ENCODE data around the gene HORMAD2. TPM values are rescaled to one million over a fixed set of nuclear protein-coding genes. Genes with fewer than 3 reads are reported as not detected.

Gene HORMAD2
- total RNA-seq, 1 donor from 2014 or later = not detected

DNA sequence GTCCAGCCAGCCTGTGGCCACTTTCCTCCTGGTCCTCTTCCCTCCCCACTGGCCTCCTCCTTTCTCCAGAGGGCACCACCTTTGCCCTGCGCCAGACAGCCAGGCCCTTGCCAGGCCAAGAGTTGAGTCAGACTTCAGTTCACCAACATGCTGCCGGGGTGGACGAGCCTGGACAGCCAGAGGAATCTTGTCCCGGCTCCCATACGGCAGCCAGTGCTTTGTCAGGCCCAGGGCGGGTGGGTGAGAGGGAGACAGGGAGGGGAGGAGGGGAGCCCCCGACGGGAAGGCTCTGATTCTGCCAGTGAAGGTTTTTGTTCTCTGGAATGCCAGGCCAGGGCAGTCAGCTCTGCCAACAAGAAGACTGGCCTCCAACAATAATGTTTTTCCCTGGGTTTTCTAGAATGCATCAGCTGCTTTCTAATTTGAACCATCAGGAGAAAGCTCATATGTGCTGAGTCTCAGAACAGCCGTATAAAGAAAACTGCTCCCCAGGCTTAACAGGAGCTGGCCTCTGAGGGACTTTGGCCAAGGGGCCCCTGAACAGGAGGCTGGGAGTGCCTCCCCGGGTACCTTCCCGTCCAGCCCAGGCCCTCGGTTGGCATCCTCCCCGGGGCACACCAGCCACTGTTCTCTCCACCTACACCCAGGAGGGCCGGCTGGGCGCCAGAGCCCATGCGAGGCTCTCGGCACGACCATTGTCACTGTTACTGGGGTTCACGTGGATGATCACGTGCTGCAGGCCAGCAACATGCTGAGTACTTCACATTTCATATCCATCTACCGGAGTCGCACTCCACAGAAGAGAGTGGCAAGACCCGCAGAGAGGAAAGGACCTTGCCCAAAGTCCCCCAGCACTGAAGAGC, 137.7 kb downstream of the HORMAD2 start:
- H3K4me1 ChIP-seq = peaks cover 7% of the 10 kb centered on the region
- TF ChIP-seq, protein P1, sequence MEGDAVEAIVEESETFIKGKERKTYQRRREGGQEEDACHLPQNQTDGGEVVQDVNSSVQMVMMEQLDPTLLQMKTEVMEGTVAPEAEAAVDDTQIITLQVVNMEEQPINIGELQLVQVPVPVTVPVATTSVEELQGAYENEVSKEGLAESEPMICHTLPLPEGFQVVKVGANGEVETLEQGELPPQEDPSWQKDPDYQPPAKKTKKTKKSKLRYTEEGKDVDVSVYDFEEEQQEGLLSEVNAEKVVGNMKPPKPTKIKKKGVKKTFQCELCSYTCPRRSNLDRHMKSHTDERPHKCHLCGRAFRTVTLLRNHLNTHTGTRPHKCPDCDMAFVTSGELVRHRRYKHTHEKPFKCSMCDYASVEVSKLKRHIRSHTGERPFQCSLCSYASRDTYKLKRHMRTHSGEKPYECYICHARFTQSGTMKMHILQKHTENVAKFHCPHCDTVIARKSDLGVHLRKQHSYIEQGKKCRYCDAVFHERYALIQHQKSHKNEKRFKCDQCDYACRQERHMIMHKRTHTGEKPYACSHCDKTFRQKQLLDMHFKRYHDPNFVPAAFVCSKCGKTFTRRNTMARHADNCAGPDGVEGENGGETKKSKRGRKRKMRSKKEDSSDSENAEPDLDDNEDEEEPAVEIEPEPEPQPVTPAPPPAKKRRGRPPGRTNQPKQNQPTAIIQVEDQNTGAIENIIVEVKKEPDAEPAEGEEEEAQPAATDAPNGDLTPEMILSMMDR (IDR thresholded peaks at IDR 0.05) = no peak
- DNase-seq = no peak
- no peaks in the 10 kb centered on the region for H3K9me3 ChIP-seq
- no peaks in the 10 kb centered on the region for H3K27me3 ChIP-seq
- intact Hi-C loops (cut with DNase I) = no loop called here
- no peak for ATAC-seq
- H3K27ac ChIP-seq = no peak overlapping the region
- H3K4me3 ChIP-seq = no peak overlapping the region
- no peaks in the 10 kb centered on the region for H3K36me3 ChIP-seq

- Histone ChIP-seq H3K36me3 (no peaks in the 10 kb centered on the region), H3K9me3 (no peaks in the 10 kb centered on the region), H3K27me3 (no peaks in the 10 kb centered on the region), H3K4me1 (no peaks in the 10 kb centered on the region), H3K27ac (no peak overlapping the region), H3K4me3 (no peak overlapping the region)
- TF ChIP-seq, protein P1 (IDR thresholded peaks at IDR 0.05) = no peak
- intact Hi-C loops (cut with DNase I) = no loop called here
- DNase-seq (no peak), ATAC-seq (no peak)
Measured at GRCh38 chr22:30219049-30219654, 138.9 kb downstream of the HORMAD2 start.

DNA sequence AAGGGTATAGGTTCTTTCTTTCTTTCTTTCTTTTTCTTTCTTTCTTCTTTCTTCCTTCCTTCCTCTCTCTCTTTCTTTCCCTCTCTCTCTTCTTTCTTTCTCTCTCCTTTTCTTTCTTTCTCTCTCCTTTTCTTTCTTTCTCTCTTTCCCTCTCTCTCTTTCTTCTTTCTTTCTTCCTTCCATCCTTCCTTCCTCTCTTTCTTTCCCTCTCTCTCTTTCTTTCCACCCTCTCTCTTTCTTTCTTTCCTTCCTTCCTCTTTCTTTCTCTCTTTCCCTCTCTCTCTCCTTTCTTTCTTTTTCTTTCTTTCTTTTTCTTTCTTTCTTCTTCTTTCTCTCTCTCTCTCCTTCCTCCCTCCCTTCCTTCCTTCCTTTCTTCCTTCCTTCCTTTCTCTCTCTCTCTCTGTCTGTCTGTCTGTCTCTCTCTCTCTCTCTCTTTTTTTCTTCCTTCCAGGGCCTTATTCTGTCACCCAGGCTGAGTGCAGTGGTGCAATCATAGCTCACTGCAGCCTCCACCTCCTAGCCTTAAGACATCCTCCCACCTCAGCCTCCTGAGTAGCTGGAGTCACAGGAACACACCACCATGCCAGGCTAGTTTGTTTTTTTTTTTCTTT, 139.5 kb downstream of the HORMAD2 start:
- H3K9me3 ChIP-seq = no peaks in the 10 kb centered on the region
- no peak overlapping the region for H3K4me3 ChIP-seq
- no peak for DNase-seq
- ATAC-seq = no peak
- H3K27ac ChIP-seq = no peak overlapping the region
- no peaks in the 10 kb centered on the region for H3K36me3 ChIP-seq
- H3K4me1 ChIP-seq = no peaks in the 10 kb centered on the region
- H3K27me3 ChIP-seq = no peaks in the 10 kb centered on the region
- TF ChIP-seq, protein P1 (IDR thresholded peaks at IDR 0.05) = no peak
- intact Hi-C loops (cut with DNase I) = no loop called here

- Histone ChIP-seq H3K4me3 (no peak overlapping the region), H3K9me3 (no peaks in the 10 kb centered on the region), H3K4me1 (no peaks in the 10 kb centered on the region), H3K36me3 (no peaks in the 10 kb centered on the region), H3K27ac (peak overlapping the region; percentile 17), H3K27me3 (no peaks in the 10 kb centered on the region)
- ATAC-seq = no peak
- no peak for DNase-seq
- TF ChIP-seq, protein P1 (IDR thresholded peaks at IDR 0.05) = no peak
- intact Hi-C loops (cut with DNase I) = no loop called here
Measured at GRCh38 chr22:30220338-30221012, 140.2 kb downstream of the HORMAD2 start.

DNA sequence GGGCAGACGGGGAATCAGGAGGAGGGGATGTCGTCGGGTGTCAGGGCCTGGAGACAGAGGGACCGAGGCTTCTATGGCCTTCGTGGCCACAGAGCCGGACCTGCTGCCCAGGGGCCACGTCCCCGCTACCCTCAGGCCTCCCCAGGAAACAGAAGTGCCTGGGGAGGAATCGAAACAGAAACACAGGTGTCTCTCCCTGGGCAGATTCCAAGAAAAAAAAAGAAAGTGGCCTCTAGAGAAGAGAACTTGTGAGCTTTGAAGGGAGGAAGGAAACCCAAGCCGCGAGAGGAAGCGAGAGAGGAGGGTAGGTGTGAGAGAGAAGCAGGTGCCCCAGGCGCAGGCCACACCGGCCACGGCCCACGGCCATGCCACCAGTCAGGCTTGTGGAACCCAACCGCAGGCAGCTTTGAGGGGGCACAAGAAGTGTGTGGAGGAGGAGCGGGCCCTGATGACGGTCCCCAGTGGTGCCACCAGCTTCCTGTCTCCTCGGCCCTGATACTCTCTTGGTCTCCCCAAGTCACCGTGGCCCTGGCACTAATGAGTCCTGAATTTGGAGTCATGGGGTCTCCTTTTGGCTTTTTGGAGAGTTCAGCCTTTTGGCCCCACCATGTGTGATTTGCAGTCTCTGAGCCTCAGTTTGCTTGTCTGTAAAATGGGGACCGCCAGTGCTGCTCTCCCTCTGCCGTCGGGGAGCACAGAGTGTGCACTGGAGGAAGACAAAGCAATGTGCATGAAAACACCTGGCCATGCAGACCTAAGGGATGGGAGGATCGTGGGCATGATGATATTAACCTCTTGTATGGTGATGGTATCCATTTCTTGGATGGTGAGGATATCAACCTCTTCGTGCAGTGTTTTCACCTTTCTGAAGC, 141.1 kb downstream of the HORMAD2 start:
- Histone ChIP-seq H3K27ac (peak overlapping the region; percentile 17), H3K27me3 (no peaks in the 10 kb centered on the region), H3K4me1 (no peaks in the 10 kb centered on the region), H3K4me3 (no peak overlapping the region), H3K36me3 (no peaks in the 10 kb centered on the region), H3K9me3 (no peaks in the 10 kb centered on the region)
- DNase-seq (no peak), ATAC-seq (peak; percentile 17)
- intact Hi-C loops (cut with DNase I) = no loop called here
- TF ChIP-seq, protein P1 (IDR thresholded peaks at IDR 0.05) = no peak

Measured in upper lobe of right lung (tissue), 1 donor.